ENCODE data around the gene GRID2. TPM values are rescaled to one million over a fixed set of nuclear protein-coding genes. Genes with fewer than 3 reads are reported as not detected.
"Not testable (repeated sequence)": the region's sequence is repeated elsewhere in the genome, so short reads cannot be mapped to it uniquely, and the experiment has no call there.

The GRID2 gene
- total and polyA plus RNA-seq, 7 experiments from 2014 or later = not detected

- H3K4me1 Mint-ChIP-seq = no peaks in the 10 kb centered on the region
- intact Hi-C loops (cut with micrococcal nuclease) = no loop called here
- POLR2A ChIA-PET = no interaction called here
- ATAC-seq (no peak), DNase-seq (no peak)
- H3K36me3 ChIP-seq (ENCODE audit: control insufficient read depth in 2 of 3, insufficient read depth in 3 of 3, low read length in 3 of 3) = no peaks in the 10 kb centered on the region
- H3K4me3 ChIP-seq (ENCODE audit: low read length) = no peak overlapping the region
- H3K9me3 ChIP-seq (ENCODE audit: control insufficient read depth in 2 of 3, low read length in 3 of 3) = no peaks in the 10 kb centered on the region
- no peaks in the 10 kb centered on the region for H3K27me3 Mint-ChIP-seq
- H3K36me3 Mint-ChIP-seq = no peaks in the 10 kb centered on the region
- H3K27ac ChIP-seq (ENCODE audit: low read depth, low read length) = no peak overlapping the region
- CTCF ChIA-PET = no interaction called here
- H3K27ac Mint-ChIP-seq = no peak overlapping the region
- no peaks in the 10 kb centered on the region for H3K27me3 ChIP-seq (ENCODE audit: control insufficient read depth in 2 of 2, insufficient read depth in 2 of 2, low read length in 2 of 2)
- no peaks in the 10 kb centered on the region for H3K4me1 ChIP-seq (ENCODE audit: control insufficient read depth in 2 of 2, insufficient read depth in 2 of 2, low read length in 2 of 2)
- peaks cover 0 to 6% (median 0%) of the 10 kb centered on the region in 11 donors for H3K9me3 Mint-ChIP-seq
- H3K4me3 Mint-ChIP-seq = no peak overlapping the region
Observed at GRCh38 chr4:93670434-93670833, 1366.7 kb downstream of the GRID2 start.

- no peak overlapping the region for H3K27ac ChIP-seq (ENCODE audit: low read depth, low read length)
- no peaks in the 10 kb centered on the region for H3K4me1 ChIP-seq (ENCODE audit: control insufficient read depth in 2 of 2, insufficient read depth in 2 of 2, low read length in 2 of 2)
- no peaks in the 10 kb centered on the region for H3K9me3 ChIP-seq (ENCODE audit: control insufficient read depth in 2 of 3, low read length in 3 of 3)
- Mint-ChIP-seq H3K9me3 (peaks cover 0 to 6% (median 0%) of the 10 kb centered on the region in 11 donors), H3K27ac (no peak overlapping the region), H3K4me1 (no peaks in the 10 kb centered on the region), H3K27me3 (no peaks in the 10 kb centered on the region), H3K4me3 (no peak overlapping the region), H3K36me3 (no peaks in the 10 kb centered on the region)
- CTCF ChIA-PET = no interaction called here
- H3K4me3 ChIP-seq (ENCODE audit: low read length) = no peak overlapping the region
- POLR2A ChIA-PET = no interaction called here
- no peak for ATAC-seq
- no peaks in the 10 kb centered on the region for H3K27me3 ChIP-seq (ENCODE audit: control insufficient read depth in 2 of 2, insufficient read depth in 2 of 2, low read length in 2 of 2)
- H3K36me3 ChIP-seq (ENCODE audit: control insufficient read depth in 2 of 3, insufficient read depth in 3 of 3, low read length in 3 of 3) = no peaks in the 10 kb centered on the region
- intact Hi-C loops (cut with micrococcal nuclease) = no loop called here
- no peak for DNase-seq
Observed at GRCh38 chr4:93671093-93671492, 1367.3 kb downstream of the GRID2 start.

GRCh38 chr4:93676937-93677336, 1373.2 kb downstream of the GRID2 start:
- H3K27ac ChIP-seq (ENCODE audit: low read depth, low read length); DNase-seq; H3K27me3 ChIP-seq (ENCODE audit: control insufficient read depth in 2 of 2, insufficient read depth in 2 of 2, low read length in 2 of 2); H3K4me3 ChIP-seq (ENCODE audit: low read length); CTCF ChIA-PET; H3K4me1 ChIP-seq (ENCODE audit: control insufficient read depth in 2 of 2, insufficient read depth in 2 of 2, low read length in 2 of 2); H3K4me3 Mint-ChIP-seq; H3K9me3 Mint-ChIP-seq; H3K9me3 ChIP-seq (ENCODE audit: control insufficient read depth in 2 of 3, low read length in 3 of 3); H3K27me3 Mint-ChIP-seq; H3K27ac Mint-ChIP-seq; intact Hi-C loops (cut with micrococcal nuclease); ATAC-seq; POLR2A ChIA-PET; H3K36me3 ChIP-seq (ENCODE audit: control insufficient read depth in 2 of 3, insufficient read depth in 3 of 3, low read length in 3 of 3); H3K4me1 Mint-ChIP-seq; H3K36me3 Mint-ChIP-seq: not testable (repeated sequence)

- intact Hi-C loops (cut with micrococcal nuclease) = no loop called here
- Mint-ChIP-seq H3K36me3 (no peaks in the 10 kb centered on the region), H3K27ac (no peak overlapping the region), H3K4me3 (no peak overlapping the region), H3K4me1 (no peaks in the 10 kb centered on the region), H3K27me3 (no peaks in the 10 kb centered on the region), H3K9me3 (peaks cover 0 to 5% (median 0%) of the 10 kb centered on the region in 11 donors)
- H3K4me3 ChIP-seq (ENCODE audit: low read length) = no peak overlapping the region
- ChIA-PET CTCF (no interaction called here), POLR2A (no interaction called here)
- H3K9me3 ChIP-seq (ENCODE audit: control insufficient read depth in 2 of 3, low read length in 3 of 3) = no peaks in the 10 kb centered on the region
- no peaks in the 10 kb centered on the region for H3K27me3 ChIP-seq (ENCODE audit: control insufficient read depth in 2 of 2, insufficient read depth in 2 of 2, low read length in 2 of 2)
- no peaks in the 10 kb centered on the region for H3K36me3 ChIP-seq (ENCODE audit: control insufficient read depth in 2 of 3, insufficient read depth in 3 of 3, low read length in 3 of 3)
- ATAC-seq (no peak), DNase-seq (no peak)
- H3K27ac ChIP-seq (ENCODE audit: low read depth, low read length) = no peak overlapping the region
- H3K4me1 ChIP-seq (ENCODE audit: control insufficient read depth in 2 of 2, insufficient read depth in 2 of 2, low read length in 2 of 2) = no peaks in the 10 kb centered on the region
Observed at GRCh38 chr4:93684571-93684970, 1380.8 kb downstream of the GRID2 start.

GRCh38 chr4:93687304-93687703, 1383.5 kb downstream of the GRID2 start:
- no peak for ATAC-seq
- ChIA-PET POLR2A (no interaction called here), CTCF (no interaction called here)
- no peaks in the 10 kb centered on the region for H3K27me3 ChIP-seq (ENCODE audit: control insufficient read depth in 2 of 2, insufficient read depth in 2 of 2, low read length in 2 of 2)
- no peak overlapping the region for H3K4me3 Mint-ChIP-seq
- H3K9me3 Mint-ChIP-seq = peaks cover 0 to 5% (median 0%) of the 10 kb centered on the region in 11 donors
- no peak overlapping the region for H3K4me3 ChIP-seq (ENCODE audit: low read length)
- no peak overlapping the region for H3K27ac Mint-ChIP-seq
- H3K36me3 ChIP-seq (ENCODE audit: control insufficient read depth in 2 of 3, insufficient read depth in 3 of 3, low read length in 3 of 3) = no peaks in the 10 kb centered on the region
- no peaks in the 10 kb centered on the region for H3K4me1 ChIP-seq (ENCODE audit: control insufficient read depth in 2 of 2, insufficient read depth in 2 of 2, low read length in 2 of 2)
- H3K4me1 Mint-ChIP-seq = no peaks in the 10 kb centered on the region
- intact Hi-C loops (cut with micrococcal nuclease) = no loop called here
- H3K36me3 Mint-ChIP-seq = no peaks in the 10 kb centered on the region
- H3K27me3 Mint-ChIP-seq = no peaks in the 10 kb centered on the region
- no peak overlapping the region for H3K27ac ChIP-seq (ENCODE audit: low read depth, low read length)
- DNase-seq = no peak
- no peaks in the 10 kb centered on the region for H3K9me3 ChIP-seq (ENCODE audit: control insufficient read depth in 2 of 3, low read length in 3 of 3)

GRCh38 chr4:93688978-93689377, 1385.2 kb downstream of the GRID2 start:
- Histone ChIP-seq H3K36me3 (ENCODE audit: control insufficient read depth in 2 of 3, insufficient read depth in 3 of 3, low read length in 3 of 3) (no peaks in the 10 kb centered on the region), H3K4me3 (ENCODE audit: low read length) (no peak overlapping the region), H3K27ac (ENCODE audit: low read depth, low read length) (no peak overlapping the region), H3K4me1 (ENCODE audit: control insufficient read depth in 2 of 2, insufficient read depth in 2 of 2, low read length in 2 of 2) (no peaks in the 10 kb centered on the region), H3K27me3 (ENCODE audit: control insufficient read depth in 2 of 2, insufficient read depth in 2 of 2, low read length in 2 of 2) (no peaks in the 10 kb centered on the region), H3K9me3 (ENCODE audit: control insufficient read depth in 2 of 3, low read length in 3 of 3) (no peaks in the 10 kb centered on the region)
- DNase-seq (no peak), ATAC-seq (no peak)
- no peaks in the 10 kb centered on the region for H3K27me3 Mint-ChIP-seq
- H3K4me1 Mint-ChIP-seq = no peaks in the 10 kb centered on the region
- H3K36me3 Mint-ChIP-seq = no peaks in the 10 kb centered on the region
- POLR2A ChIA-PET = no interaction called here
- no peak overlapping the region for H3K4me3 Mint-ChIP-seq
- intact Hi-C loops (cut with micrococcal nuclease) = no loop called here
- peaks cover 0 to 5% (median 0%) of the 10 kb centered on the region in 11 donors for H3K9me3 Mint-ChIP-seq
- no peak overlapping the region for H3K27ac Mint-ChIP-seq
- CTCF ChIA-PET = no interaction called here

GRCh38 chr4:93693141-93693540, 1389.4 kb downstream of the GRID2 start:
- DNase-seq = no peak

More at GRCh38 chr4:93693141-93693540, 1389.4 kb downstream of the GRID2 start:
- H3K36me3 Mint-ChIP-seq = no peaks in the 10 kb centered on the region
- no peak overlapping the region for H3K4me3 Mint-ChIP-seq
- H3K4me1 ChIP-seq (ENCODE audit: control insufficient read depth in 2 of 2, insufficient read depth in 2 of 2, low read length in 2 of 2) = no peaks in the 10 kb centered on the region
- no peaks in the 10 kb centered on the region for H3K36me3 ChIP-seq (ENCODE audit: control insufficient read depth in 2 of 3, insufficient read depth in 3 of 3, low read length in 3 of 3)
- no peak overlapping the region for H3K27ac ChIP-seq (ENCODE audit: low read depth, low read length)
- peaks cover 0 to 26% (median 2%) of the 10 kb centered on the region in 11 donors for H3K9me3 Mint-ChIP-seq
- intact Hi-C loops (cut with micrococcal nuclease) = no loop called here
- H3K4me1 Mint-ChIP-seq = no peaks in the 10 kb centered on the region
- ChIA-PET POLR2A (no interaction called here), CTCF (no interaction called here)
- no peak for ATAC-seq
- no peaks in the 10 kb centered on the region for H3K9me3 ChIP-seq (ENCODE audit: control insufficient read depth in 2 of 3, low read length in 3 of 3)
- H3K27me3 Mint-ChIP-seq = peaks cover 0 to 5% (median 0%) of the 10 kb centered on the region in 5 donors
- no peak overlapping the region for H3K4me3 ChIP-seq (ENCODE audit: low read length)
- no peaks in the 10 kb centered on the region for H3K27me3 ChIP-seq (ENCODE audit: control insufficient read depth in 2 of 2, insufficient read depth in 2 of 2, low read length in 2 of 2)
- no peak overlapping the region for H3K27ac Mint-ChIP-seq
